Stimulated activated naive CD8-positive, alpha-beta T cell treated with anti-CD3 and anti-CD28 coated beads, Interleukin-15, Interleukin-2, amounts not matched to agents 100 ng/mL and 50 ng/mL, for 24 hours (primary cell): ENCODE data around the gene GADD45B.
"Not testable (repeated sequence)": the region's sequence is repeated elsewhere in the genome, so short reads cannot be mapped to it uniquely, and the experiment has no call there.

Source experiments
- H3K27ac Mint-ChIP-seq: one replicate; pipeline ENCODE4 v1.8.0; 2021; ENCODE audit warnings: mild to moderate bottlenecking, mixed read lengths
- H3K27me3 Mint-ChIP-seq: one replicate; pipeline ENCODE4 v1.8.0; 2021; ENCODE audit warnings: mixed read lengths
- H3K36me3 Mint-ChIP-seq: one replicate; pipeline ENCODE4 v1.8.0; 2021; ENCODE audit warnings: low read depth, mixed read lengths
- H3K4me1 Mint-ChIP-seq: one replicate; pipeline ENCODE4 v1.8.0; 2021; ENCODE audit warnings: low read depth, mixed read lengths
- H3K4me3 Mint-ChIP-seq: one replicate; pipeline ENCODE4 v1.8.0; 2021; ENCODE audit warnings: mild to moderate bottlenecking, mixed read lengths
- H3K9me3 Mint-ChIP-seq: one replicate; pipeline ENCODE4 v1.8.0; 2021; ENCODE audit warnings: mixed read lengths

GADD45B gene

DNA sequence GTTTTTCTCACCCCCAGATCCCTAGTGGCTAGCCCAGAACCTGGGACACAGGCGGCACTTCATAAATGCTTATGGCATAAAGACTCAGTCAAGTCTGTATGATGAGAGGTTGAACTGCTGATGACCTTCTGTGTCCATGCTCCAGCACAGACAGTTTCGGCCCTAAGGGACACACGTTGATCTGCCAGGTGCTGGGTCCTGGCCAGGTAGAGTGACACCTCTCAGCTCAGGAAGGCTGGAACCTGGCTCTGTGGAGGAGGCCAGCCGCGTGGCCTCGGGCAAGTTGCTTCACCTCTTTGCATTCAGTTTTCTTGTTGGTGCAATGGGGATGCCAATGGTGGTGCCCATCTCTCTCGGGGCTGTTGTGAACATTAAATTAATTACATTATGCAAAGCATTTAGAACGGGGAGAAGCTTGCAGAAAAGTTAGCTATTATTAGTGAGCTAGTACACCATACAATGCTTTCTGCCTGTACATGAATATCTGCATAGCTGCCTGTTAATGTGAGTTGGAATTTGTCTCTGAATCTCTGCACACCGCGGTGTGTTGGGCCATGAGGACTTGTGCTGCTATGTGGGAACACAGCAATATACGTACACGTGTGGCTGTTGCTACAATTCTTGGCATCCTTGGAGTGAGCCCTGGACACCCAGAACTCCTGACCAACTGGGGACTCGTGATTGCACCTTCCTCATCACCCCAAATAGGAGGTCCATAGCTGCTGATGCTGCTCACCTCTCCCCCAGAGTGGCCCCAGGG lies 8.4 kb downstream of the GADD45B start:
- Mint-ChIP-seq H3K4me1 (peaks cover 21% of the 10 kb centered on the region), H3K4me3 (no peak overlapping the region), H3K9me3 (peaks cover 11% of the 10 kb centered on the region), H3K36me3 (peaks cover 4% of the 10 kb centered on the region), H3K27ac (no peak overlapping the region), H3K27me3 (peaks cover 23% of the 10 kb centered on the region)

DNA sequence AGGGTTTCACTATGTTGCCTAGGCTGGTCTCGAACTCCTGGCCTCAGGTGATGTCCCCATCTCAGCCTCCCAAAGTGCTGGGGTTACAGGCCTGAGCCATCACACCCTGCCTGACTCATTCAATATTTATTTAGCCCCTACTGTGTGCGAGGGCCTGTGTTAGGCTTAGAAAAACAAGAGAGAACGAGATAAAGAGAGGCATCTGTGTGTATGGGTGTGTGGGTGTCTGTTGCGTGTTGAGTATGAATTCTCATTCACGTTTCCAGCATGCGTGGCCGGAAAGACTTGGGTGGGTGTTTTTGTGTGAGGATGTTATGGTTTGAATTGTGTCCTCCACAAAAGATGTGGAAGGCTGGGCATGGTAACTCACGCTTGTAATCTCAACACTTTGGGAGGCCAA lies 9.5 kb downstream of the GADD45B start:
- Mint-ChIP-seq H3K27ac (no peak overlapping the region), H3K9me3 (peaks cover 11% of the 10 kb centered on the region), H3K27me3 (peaks cover 29% of the 10 kb centered on the region), H3K4me3 (no peak overlapping the region), H3K36me3 (peaks cover 4% of the 10 kb centered on the region), H3K4me1 (peaks cover 19% of the 10 kb centered on the region)

DNA sequence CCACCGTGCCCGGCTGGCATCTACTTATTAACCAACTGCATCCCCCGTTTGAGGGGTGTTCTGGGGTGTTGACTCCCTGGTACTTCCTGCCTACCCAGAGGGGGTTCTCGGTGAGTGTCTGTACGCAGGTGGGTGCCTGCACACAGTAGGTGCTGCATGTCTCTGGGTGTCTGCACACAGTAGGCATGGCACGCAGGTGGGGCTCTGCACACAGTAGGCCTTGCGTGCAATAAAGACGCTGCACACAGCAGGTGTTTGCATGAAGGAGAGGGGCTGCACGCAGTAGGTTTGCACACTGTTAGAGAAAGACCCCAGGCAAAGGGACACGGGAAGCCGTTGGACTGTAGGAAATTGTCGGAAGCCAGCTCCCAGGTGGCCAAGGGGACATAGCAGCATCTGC lies 11.2 kb downstream of the GADD45B start:
- Mint-ChIP-seq H3K27ac (no peak overlapping the region), H3K9me3 (peaks cover 11% of the 10 kb centered on the region), H3K4me1 (peaks cover 23% of the 10 kb centered on the region), H3K27me3 (peaks cover 43% of the 10 kb centered on the region), H3K4me3 (no peak overlapping the region), H3K36me3 (peaks cover 4% of the 10 kb centered on the region)

DNA sequence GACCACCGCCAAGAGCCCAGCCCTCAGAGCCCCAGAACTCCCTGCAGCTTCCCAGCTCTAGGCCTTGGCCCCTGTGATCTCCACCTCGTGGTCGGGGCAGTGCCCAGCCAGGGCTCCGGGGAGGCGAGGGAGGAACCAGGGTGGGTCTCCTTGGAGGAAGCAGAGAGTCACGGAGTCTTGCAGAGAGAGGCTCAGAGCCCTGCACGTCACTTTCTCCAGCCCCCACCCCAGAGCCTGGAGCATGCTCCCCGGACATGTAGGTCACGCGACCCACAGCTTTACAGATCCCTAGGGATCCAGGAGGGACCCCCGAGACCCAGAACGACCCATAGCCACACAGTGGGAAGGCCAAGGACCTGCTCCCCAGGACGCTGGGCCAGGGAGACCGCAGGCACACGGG lies 11.9 kb downstream of the GADD45B start:
- Mint-ChIP-seq H3K4me3 (no peak overlapping the region), H3K27ac (no peak overlapping the region), H3K9me3 (peaks cover 11% of the 10 kb centered on the region), H3K27me3 (peaks cover 48% of the 10 kb centered on the region), H3K36me3 (peaks cover 4% of the 10 kb centered on the region), H3K4me1 (peaks cover 23% of the 10 kb centered on the region)

DNA sequence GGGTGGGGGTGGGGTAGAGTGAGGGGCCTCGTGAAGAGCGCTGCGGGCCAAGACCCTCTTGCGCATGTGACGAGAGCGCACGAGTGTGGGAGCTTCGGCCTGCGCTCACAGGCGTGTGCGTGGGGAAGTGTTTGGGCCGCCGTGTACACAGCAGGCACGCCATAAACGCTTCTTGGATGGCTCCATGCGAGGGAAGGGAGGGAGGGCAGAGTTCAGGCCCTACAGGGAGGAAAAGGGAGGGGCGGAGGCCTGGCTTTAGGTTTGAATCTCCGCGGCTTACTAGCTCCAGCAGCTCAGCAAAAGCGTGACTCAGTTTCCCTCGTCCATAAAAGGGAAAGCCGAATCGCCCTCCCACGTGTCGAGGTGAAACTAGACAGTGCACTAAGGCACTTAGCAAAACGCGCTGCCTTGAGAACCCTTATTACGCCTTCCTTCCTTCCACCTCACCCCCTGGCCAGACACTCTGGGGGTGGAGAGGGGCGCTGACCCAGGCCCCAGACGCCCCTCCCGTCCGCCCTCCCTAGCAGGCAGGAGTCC lies 12.5 kb downstream of the GADD45B start:
- H3K27me3 Mint-ChIP-seq: peaks cover 51% of the 10 kb centered on the region
- H3K4me1 Mint-ChIP-seq: peaks cover 25% of the 10 kb centered on the region
- H3K4me3 Mint-ChIP-seq: no peak overlapping the region
- no peak overlapping the region for H3K27ac Mint-ChIP-seq
- peaks cover 4% of the 10 kb centered on the region for H3K36me3 Mint-ChIP-seq
- peaks cover 7% of the 10 kb centered on the region for H3K9me3 Mint-ChIP-seq

DNA sequence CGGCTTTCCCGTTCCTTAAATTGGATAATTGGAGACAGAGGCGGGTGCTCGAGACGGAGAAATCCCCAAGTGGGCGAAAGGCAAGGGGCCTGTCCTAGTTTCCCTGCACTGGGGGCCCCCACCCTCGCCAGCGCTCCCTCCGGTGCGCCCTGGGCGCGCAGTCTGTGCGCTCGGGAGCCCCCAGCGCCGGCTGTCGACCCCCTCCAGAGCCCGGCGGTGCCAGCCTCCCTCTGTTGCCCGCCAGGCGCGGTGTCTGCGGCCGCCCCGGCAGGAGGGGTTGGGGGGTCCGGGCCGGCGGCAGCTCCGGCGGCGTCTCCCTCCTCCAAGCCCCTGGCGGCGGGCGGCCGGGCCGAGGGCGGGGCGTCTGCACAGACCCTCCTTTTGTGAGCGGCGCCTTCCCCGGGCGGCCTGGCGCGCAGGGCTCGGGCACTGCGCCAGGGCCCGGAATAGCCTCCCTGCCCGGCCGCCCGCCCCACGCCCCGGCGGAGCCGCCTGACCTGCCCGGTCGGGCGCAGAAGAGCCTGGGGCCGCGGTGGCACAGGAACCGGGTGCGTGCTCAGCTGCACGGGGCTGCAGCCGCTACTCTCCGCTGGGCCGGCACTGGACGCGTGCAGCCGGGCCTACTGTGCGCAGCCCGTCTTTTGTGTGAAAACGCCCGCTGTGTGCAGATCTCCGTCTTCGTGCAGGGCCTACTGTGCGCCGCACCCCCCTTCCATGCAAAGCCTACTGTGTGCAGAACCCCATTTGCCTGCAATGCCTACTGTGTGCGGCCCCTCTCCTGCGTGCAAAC lies 13.2 kb downstream of the GADD45B start:
- peaks cover 31% of the 10 kb centered on the region for H3K4me1 Mint-ChIP-seq
- H3K4me3 Mint-ChIP-seq: peak overlapping the region; percentile 45
- no peak overlapping the region for H3K27ac Mint-ChIP-seq
- peaks cover 58% of the 10 kb centered on the region for H3K27me3 Mint-ChIP-seq
- H3K36me3 Mint-ChIP-seq: no peaks in the 10 kb centered on the region
- peaks cover 2% of the 10 kb centered on the region for H3K9me3 Mint-ChIP-seq

DNA sequence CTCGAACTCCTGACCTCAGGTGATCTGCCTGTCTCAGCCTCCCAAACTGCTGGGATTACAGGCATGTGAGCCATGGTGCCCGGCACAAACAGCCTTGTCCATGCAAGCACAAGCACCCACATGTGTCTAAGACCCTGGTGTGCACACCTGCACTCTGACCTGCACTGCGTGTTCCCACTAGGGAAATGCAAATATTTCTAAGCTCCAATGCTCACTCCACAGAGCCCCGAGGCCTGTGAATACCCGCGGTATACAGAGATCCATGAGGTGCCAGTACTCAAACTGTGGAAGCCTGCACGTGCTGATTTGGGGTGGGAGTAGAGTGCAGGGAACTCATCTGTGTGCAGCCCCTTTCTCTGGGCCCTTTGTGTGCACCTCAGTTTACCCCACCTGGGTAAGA lies 14.7 kb downstream of the GADD45B start:
- Mint-ChIP-seq H3K4me3 (no peak overlapping the region), H3K27me3 (peaks cover 57% of the 10 kb centered on the region), H3K9me3 (no peaks in the 10 kb centered on the region), H3K27ac (no peak overlapping the region), H3K4me1 (peaks cover 33% of the 10 kb centered on the region), H3K36me3 (no peaks in the 10 kb centered on the region)

DNA sequence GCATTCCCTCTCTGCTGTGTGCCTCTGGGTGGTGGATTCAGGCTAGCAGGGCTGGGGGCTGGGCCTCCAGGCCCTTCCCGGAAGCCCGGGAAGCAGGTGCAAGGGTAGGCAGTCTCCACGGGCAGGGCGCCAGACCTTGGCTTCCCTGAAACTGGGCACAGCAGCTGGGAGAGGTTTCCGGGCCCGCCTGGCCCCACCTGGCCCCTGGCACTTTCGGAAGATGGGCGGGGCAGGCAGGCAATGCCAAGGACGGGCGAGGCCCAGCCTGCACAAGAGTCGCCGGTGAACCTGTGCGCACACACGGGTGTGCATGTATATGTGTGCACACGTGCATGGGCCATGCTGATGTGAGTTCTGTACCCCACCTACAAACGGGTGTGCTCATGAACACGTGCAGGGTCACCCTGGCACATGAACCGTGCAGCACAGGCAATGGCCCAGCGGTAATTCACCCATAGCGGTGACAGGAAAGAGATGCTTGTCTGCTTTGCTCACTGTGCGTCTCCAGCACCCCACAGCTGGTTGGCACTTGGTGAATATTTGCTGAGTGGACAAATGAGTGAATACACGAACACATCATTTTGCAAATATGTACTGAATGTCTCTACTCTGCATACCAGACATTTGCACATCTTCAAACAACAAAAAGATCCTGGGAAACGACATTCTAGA lies 15.3 kb downstream of the GADD45B start:
- Mint-ChIP-seq H3K4me1 (peaks cover 36% of the 10 kb centered on the region), H3K9me3 (no peaks in the 10 kb centered on the region), H3K27ac (no peak overlapping the region), H3K27me3 (peaks cover 54% of the 10 kb centered on the region), H3K36me3 (no peaks in the 10 kb centered on the region), H3K4me3 (no peak overlapping the region)

DNA sequence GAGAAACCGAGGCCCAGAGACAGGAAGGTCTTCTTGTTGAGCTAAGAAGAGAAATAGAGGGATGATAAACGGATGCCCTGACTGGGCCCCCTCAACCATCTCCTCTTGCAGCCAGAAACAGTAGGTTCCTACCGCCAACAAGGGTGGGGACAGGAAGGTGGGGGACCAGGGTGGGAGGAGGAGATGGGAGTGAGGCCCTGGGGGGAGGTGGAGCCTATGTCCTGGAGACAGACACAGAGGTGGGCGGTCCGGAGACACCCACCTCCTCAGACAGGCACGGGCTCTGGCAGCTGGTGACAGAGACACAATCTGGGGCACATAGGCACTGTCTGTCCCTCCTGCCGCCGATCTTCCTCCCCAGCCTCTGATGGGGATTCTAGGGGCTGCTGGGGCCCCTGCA lies 16.9 kb downstream of the GADD45B start:
- no peak overlapping the region for H3K4me3 Mint-ChIP-seq
- no peaks in the 10 kb centered on the region for H3K36me3 Mint-ChIP-seq
- peaks cover 47% of the 10 kb centered on the region for H3K27me3 Mint-ChIP-seq
- no peak overlapping the region for H3K27ac Mint-ChIP-seq
- peaks cover 37% of the 10 kb centered on the region for H3K4me1 Mint-ChIP-seq
- no peaks in the 10 kb centered on the region for H3K9me3 Mint-ChIP-seq

DNA sequence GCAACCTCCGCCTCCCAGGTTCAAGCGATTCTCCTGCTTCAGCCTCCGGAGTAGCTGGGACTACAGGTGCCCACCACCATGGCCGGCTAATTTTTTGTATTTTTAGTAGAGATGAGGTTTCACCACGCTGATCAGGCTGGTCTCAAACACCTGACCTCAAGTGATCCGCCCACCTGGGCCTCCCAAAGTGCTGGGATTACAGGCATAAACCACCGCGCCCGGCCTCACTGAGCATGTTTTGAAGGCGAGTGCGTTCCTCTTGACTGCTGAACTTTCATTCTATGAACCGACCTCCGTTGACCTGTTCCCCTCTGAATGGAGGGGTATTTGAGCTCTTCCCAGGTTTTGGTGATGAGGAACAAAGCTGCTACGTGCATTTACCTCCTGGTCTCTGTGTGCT lies 17.5 kb downstream of the GADD45B start:
- H3K9me3 Mint-ChIP-seq, H3K27ac Mint-ChIP-seq, H3K36me3 Mint-ChIP-seq: not testable (repeated sequence)
- H3K4me3 Mint-ChIP-seq: peak overlapping the region; percentile 60
- peaks cover 35% of the 10 kb centered on the region for H3K4me1 Mint-ChIP-seq
- H3K27me3 Mint-ChIP-seq: peaks cover 43% of the 10 kb centered on the region

DNA sequence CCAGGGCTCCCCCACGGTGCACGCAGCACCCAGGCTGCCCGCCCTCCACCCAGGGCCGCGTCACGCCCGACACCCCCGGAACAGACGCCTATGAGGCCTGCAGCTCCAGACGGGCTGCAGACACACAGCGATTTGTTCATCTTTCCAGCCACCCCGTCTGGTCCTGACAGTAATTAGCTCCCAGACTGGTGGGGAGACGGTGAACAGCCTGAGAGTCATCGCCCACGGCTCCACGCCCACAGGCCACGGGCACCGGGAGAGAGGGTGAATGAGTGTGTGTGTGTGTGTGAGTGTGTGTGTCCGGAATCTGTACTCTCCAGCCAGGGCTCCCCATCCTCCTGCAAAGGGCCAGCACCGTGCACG lies 18.1 kb downstream of the GADD45B start:
- Mint-ChIP-seq H3K4me3 (peak overlapping the region; percentile 60), H3K4me1 (peaks cover 32% of the 10 kb centered on the region), H3K9me3 (no peaks in the 10 kb centered on the region), H3K36me3 (no peaks in the 10 kb centered on the region), H3K27me3 (peaks cover 39% of the 10 kb centered on the region), H3K27ac (no peak overlapping the region)

DNA sequence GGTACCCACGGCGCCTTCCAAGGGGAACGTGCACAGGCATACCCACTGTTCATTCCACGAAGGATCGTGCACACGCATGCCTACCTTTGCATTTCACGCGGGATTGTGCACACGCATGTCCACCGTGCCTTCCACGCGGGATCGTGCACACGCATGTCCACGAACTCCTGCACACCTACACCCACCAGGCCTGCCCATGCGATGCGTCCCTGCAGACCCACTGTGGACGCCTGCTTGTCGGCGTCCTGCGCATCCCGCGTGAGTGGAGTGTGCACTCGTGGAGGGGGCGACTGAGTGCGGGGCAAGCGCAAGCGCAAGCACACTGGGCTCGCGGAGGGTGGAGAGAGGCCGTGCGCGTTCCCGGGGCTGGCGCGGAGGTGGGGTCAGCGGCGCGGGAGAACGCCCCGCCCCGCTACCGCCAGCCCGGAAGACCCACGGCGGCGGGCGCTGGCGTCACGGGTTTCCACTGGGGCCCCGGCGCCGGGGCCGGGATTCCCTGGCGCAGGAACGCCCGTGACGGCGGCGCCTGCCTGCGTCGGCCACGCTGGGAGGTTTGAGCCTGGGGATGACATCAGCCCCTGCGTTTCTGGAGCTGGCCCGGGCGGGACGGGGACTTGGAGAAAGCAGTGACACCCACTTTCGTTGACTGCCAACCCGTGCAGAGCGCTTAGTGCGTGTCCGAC lies 18.7 kb downstream of the GADD45B start:
- H3K36me3 Mint-ChIP-seq: no peaks in the 10 kb centered on the region
- H3K4me1 Mint-ChIP-seq: peaks cover 29% of the 10 kb centered on the region
- H3K27me3 Mint-ChIP-seq: peaks cover 36% of the 10 kb centered on the region
- no peaks in the 10 kb centered on the region for H3K9me3 Mint-ChIP-seq
- H3K27ac Mint-ChIP-seq: no peak overlapping the region
- peak overlapping the region; percentile 60 for H3K4me3 Mint-ChIP-seq

DNA sequence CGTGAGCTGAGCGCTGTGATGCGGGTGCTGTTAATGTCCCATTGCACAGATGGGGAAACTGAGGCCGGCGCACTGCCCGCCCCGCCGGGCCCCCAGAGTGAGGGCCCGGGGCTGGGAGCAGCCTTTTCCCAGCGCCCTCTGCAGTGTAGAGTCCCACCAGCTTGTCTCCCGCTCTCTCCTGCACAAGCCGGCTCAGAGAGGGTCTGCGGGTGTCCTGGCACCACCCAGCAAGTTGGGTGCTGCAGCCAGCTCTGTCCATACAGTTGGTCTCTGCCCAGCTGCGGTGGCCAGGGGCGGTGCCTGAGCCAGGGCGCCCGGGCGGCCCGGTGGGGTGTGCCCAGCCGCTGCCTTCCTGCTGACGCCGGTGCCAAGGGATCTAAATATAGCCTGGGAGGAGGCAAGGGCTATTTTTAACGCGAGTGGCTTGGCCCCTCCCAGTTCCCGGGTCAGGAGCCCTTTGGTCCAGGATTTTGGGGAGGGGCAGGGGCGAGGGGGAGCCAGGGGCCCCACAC lies 19.3 kb downstream of the GADD45B start:
- Mint-ChIP-seq H3K4me1 (peaks cover 26% of the 10 kb centered on the region), H3K36me3 (no peaks in the 10 kb centered on the region), H3K9me3 (no peaks in the 10 kb centered on the region), H3K27me3 (peaks cover 35% of the 10 kb centered on the region), H3K27ac (no peak overlapping the region), H3K4me3 (peak overlapping the region; percentile 59)

DNA sequence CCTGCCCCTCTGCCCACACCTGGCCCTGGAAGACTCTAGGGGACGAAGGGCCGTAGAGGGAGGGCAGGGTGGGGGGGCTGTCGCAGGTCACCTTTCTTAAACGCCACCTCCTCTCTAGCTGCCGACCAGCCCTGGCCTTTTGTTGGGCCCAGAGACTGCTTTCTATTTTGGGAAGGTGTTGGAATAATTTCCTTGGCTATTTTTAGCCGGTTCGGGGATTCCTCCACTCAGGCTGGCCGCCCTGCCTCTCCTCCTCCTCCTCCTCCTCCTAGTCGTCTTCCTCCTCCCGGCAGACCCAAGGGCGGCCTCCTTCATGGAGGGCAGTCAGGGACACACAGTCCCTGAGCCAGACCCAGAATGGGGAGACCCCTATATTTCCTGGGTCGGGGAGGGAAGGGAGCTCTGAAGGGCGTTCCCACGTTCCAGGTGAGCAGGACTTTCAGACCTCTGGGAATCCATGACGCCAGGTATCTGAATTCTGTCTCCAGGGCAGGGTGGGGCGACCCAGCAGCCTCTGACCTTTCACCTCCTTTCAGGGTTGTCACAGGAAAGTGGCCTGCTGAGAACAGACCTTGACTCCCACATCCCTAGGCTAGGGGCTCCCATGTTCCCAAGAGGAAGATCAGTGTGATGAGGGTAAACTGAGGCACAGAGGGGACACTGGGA lies 19.9 kb downstream of the GADD45B start:
- peaks cover 26% of the 10 kb centered on the region for H3K4me1 Mint-ChIP-seq
- H3K27ac Mint-ChIP-seq: no peak overlapping the region
- no peak overlapping the region for H3K4me3 Mint-ChIP-seq

More for the DNA sequence above, 19.9 kb downstream of the GADD45B start:
- no peaks in the 10 kb centered on the region for H3K36me3 Mint-ChIP-seq
- H3K9me3 Mint-ChIP-seq: no peaks in the 10 kb centered on the region
- H3K27me3 Mint-ChIP-seq: peaks cover 32% of the 10 kb centered on the region
